ENCODE results near the gene OTOP2. TPM values are rescaled to one million over a fixed set of nuclear protein-coding genes. Genes with fewer than 3 reads are reported as not detected.

The OTOP2 gene
- total and polyA plus RNA-seq, 9 of the 15 experiments (the other 6 are each of a cell fraction or from before 2014, with no cell fraction given), result 0.04 to 0.36 (median 0.14) TPM; not detected in 1

DNA sequence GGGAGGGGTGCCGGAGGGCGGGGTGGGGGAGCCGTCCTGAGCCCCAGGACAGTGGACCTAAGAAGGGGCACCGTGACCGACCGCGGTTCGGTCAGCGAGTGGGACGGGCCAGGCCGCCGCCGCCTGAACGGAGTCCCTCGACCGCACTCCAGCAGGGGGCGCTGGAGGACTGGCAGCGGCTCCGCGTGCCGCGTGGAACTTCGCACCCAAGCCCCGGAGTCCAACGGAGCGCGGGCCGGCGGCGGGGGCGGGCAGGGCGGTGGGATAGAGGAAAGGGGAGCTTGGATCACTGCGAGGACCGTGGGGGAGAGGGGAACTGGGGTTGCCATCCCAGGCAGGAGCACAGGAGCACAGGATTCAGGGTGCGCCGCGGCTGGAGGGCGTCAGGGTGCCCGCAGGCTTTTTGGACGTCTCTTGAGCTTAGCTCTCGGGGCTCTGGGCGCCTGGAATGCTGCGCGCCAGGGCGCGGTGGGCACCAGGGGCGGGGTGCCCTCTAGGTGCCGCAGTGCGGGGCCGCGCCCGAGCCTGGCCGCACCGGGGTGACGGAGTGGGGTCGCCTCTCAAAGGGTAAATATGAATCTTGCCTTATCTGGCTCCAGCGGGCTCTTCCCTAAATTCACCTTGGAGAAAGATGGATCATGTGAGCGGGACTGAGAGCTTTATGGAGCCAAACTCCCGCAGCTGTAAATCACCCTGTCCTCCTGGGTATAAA is 379 bp upstream of the OTOP2 start (continued):
- TF ChIP-seq PYGO2 (tag; IDR thresholded peaks at IDR 0.05) (no peak), MYC (IDR thresholded peaks at IDR 0.05; ENCODE audit: low read depth, low read length) (peak; percentile 89), MYC (CRISPR knock-in tag; IDR thresholded peaks at IDR 0.05; ENCODE audit: borderline replicate concordance, low read depth) (no peak), BRD4 (IDR thresholded peaks at IDR 0.05) (no peak), ZNF766 (CRISPR knock-in tag; conservative IDR thresholded peaks at IDR 0.05) (no peak), CCNT2 (IDR thresholded peaks at IDR 0.05; ENCODE audit: borderline replicate concordance, extremely low read depth, insufficient read length, low read depth, low read length) (no peak), THRAP3 (IDR thresholded peaks at IDR 0.05; ENCODE audit: borderline replicate concordance) (no peak), ADNP (tag; IDR thresholded peaks at IDR 0.05) (no peak), NELFE (IDR thresholded peaks at IDR 0.05; ENCODE audit: insufficient read depth, insufficient read length) (no peak), TAL1 (IDR thresholded peaks at IDR 0.05) (no peak), MCM3 (IDR thresholded peaks at IDR 0.05) (no peak), ZNF778 (CRISPR knock-in tag; IDR thresholded peaks at IDR 0.05) (no peak), ILK (tag; IDR thresholded peaks at IDR 0.05; ENCODE audit: borderline replicate concordance, low read depth) (no peak), THAP12 (CRISPR knock-in tag; IDR thresholded peaks at IDR 0.05) (no peak), EWSR1 (IDR thresholded peaks at IDR 0.05; ENCODE audit: borderline replicate concordance, low read depth, partially characterized antibody) (no peak), ARID4B (CRISPR knock-in tag; IDR thresholded peaks at IDR 0.05) (no peak)
- TF ChIP-seq, protein P1, sequence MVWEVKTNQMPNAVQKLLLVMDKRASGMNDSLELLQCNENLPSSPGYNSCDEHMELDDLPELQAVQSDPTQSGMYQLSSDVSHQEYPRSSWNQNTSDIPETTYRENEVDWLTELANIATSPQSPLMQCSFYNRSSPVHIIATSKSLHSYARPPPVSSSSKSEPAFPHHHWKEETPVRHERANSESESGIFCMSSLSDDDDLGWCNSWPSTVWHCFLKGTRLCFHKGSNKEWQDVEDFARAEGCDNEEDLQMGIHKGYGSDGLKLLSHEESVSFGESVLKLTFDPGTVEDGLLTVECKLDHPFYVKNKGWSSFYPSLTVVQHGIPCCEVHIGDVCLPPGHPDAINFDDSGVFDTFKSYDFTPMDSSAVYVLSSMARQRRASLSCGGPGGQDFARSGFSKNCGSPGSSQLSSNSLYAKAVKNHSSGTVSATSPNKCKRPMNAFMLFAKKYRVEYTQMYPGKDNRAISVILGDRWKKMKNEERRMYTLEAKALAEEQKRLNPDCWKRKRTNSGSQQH (CRISPR knock-in tag; IDR thresholded peaks at IDR 0.05), result no peak
- TF ChIP-seq, protein P2, sequence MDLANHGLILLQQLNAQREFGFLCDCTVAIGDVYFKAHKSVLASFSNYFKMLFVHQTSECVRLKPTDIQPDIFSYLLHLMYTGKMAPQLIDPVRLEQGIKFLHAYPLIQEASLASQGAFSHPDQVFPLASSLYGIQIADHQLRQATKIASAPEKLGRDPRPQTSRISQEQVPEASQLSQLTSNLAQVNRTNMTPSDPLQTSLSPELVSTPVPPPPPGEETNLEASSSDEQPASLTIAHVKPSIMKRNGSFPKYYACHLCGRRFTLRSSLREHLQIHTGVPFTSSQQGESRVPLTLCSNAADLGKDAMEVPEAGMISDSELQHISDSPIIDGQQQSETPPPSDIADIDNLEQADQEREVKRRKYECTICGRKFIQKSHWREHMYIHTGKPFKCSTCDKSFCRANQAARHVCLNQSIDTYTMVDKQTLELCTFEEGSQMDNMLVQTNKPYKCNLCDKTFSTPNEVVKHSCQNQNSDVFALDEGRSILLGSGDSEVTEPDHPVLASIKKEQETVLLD (IDR thresholded peaks at IDR 0.05), result no peak
